Anterior cingulate cortex (tissue), 58 donors: ENCODE results near the gene MCF2.
A peak's percentile ranks its signal among the peaks of the same experiment; 100 is the strongest.
"Not testable (repeated sequence)": the region's sequence is repeated elsewhere in the genome, so short reads cannot be mapped to it uniquely, and the experiment has no call there.

Experiments used
- DNase-seq, 58 donors: peaks; one replicate each; lab custom pipeline; 2025; lab: John Stamatoyannopoulos, UW

Gene MCF2, protein sequence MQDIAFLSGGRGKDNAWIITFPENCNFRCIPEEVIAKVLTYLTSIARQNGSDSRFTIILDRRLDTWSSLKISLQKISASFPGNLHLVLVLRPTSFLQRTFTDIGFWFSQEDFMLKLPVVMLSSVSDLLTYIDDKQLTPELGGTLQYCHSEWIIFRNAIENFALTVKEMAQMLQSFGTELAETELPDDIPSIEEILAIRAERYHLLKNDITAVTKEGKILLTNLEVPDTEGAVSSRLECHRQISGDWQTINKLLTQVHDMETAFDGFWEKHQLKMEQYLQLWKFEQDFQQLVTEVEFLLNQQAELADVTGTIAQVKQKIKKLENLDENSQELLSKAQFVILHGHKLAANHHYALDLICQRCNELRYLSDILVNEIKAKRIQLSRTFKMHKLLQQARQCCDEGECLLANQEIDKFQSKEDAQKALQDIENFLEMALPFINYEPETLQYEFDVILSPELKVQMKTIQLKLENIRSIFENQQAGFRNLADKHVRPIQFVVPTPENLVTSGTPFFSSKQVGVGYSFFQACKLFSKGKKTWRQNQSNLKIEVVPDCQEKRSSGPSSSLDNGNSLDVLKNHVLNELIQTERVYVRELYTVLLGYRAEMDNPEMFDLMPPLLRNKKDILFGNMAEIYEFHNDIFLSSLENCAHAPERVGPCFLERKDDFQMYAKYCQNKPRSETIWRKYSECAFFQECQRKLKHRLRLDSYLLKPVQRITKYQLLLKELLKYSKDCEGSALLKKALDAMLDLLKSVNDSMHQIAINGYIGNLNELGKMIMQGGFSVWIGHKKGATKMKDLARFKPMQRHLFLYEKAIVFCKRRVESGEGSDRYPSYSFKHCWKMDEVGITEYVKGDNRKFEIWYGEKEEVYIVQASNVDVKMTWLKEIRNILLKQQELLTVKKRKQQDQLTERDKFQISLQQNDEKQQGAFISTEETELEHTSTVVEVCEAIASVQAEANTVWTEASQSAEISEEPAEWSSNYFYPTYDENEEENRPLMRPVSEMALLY

DNA sequence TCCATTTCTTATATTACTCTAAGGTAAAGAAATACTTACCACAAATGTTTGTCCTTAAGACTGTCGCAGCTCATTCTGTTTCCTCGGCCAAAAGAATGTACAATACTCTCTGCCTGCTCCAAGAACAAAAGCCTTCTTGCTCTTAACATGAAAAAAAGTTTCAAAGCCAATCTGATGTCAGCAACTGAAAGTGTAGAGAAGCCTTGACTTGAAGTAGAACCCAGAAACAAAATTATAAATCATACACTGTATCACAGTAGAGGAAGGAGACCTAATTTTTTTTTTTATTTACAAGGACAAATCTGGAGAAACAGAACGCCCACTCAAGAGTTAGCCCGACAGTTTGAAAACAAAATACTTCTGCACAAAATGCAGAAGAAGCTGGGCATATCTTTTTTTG, at the start of gene MCF2:
Gene MCF2 (minus strand): TSS at position 101 of the 400 bp plus-strand sequence. CDS start 56,423 bp downstream, outside the sequence.
- DNase-seq, result no peak

DNA sequence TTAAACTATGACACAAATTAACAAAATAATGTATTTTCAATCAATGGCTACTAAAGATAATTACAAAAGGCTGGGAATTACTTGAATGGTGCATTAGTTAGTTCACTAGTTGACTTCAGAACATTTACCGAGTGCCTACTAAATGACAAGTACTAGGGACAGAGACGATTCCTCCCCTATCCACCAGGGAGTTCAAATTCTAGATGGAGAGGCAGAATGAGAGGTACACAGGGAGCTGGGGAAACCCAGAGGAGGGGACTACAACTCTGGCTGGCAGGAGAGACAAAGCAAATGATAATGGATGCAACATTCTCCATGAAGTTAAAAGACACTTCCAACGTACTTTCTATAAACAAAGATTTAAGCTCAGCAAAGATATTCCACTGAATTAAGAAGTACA, 43.1 kb upstream of the MCF2 start:
- no peak for DNase-seq

DNA sequence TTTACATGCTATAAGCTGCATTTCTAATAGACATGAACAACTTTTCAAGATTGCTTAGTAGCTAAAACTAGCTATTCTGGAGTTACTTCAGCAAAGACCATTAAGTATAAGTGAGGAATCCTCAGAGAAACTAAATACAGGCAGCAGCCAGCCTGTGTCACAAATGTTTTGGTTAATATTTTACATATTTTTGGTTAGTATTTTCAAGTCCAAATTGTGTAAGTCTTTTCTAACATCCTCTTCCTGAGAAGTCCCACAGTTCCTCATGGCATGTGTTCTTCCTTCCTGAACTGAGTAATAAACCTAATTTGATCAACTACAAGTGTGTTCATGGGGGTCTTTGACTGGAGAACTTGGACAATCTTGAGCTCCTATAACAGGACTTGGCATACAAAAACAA, 42.4 kb upstream of the MCF2 start:
- DNase-seq, result no peak

DNA sequence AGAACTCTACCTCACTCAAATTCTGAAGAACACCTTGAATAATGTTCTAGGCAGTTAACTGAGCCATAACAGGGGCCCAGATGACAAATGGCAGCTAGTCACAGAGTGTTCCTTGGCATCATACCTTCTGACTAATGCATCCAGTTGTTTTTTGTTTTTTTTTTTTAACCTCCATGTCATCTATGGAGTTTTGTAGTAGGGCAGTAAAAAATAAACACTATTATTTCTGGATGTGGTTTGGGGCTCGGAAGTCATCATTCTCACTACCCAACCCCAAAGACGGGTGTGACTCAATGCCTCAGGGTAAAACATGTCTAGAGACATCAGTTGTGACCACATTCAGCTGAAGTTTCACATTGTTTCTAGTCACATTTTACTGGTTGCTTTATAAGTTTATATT, 31.2 kb upstream of the MCF2 start:
- no peak for DNase-seq

DNA sequence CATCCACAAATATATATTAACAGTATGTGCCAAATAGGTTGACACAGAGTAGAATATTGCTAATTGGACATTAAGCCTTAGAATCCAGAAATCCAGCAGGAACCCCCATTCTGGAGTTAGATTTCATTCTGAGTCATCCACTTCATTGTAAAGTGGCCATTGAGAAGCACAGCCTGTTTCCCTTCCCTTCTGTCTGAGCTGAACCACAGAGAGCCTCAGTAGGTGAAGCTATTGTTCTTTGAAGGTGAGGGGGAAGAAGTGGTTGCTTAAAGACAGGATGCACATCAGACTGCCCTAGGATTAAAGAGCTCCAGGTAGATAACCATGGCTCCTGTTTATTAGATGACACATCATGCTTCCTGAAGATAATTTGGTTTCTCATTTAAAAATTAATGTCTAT, 30.6 kb upstream of the MCF2 start:
- DNase-seq, result no peak

DNA sequence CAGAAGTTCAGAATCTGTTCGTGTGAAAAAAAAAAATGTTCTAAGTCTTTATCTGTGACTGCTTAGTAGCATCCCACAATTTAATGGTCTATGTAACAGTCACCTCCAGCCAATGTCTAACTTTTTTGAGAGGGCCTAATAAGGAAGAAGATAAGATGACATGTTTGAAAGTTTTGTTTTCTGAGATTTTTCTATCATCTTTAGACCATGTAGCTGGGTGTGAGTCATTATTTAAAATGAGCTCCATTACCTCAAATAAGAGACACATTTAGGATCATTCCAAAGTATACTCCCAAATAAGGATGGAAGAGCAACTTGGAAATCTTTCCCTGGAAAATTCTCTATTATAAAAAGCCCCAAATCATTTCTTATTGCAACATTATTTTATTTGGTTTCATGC, 28.2 kb upstream of the MCF2 start:
- DNase-seq, result no peak

DNA sequence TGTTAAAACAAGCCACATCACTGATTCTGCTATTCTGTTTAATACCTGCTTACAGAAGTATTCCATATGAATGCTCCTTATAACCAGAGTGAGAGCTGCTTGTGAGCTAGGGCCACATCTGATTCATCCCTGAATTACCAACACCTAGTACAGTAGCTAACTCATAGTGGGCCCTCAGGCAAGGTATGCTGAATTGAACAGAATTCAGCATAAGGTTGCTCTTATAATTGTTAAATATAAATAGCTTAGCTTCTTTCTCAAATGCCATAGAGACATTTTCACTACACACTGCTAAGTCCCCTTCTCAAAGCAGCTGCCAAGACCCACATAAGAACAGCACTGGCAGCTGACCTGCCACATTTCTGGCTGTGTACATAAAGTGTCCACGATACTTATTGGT, 27.0 kb upstream of the MCF2 start:
- DNase-seq, result no peak

DNA sequence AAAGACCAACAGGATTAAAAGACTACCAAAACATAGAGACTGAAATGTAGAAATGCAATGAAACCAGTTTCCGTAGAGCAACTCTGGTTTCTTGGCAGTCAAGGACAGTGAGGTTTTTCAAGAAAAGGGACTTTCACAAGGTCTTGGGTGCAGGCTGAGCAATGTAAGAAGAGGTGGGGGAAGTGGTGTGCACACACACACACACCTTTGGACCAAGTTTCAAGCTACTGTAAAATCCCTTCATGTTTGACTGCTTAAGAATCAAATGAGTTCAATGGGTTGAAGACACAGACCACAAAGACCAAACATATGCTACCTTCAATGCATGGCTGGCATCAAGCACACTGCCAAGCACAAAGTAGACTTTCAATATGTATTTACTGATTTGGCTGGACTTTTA, 17.8 kb upstream of the MCF2 start:
- no peak for DNase-seq

DNA sequence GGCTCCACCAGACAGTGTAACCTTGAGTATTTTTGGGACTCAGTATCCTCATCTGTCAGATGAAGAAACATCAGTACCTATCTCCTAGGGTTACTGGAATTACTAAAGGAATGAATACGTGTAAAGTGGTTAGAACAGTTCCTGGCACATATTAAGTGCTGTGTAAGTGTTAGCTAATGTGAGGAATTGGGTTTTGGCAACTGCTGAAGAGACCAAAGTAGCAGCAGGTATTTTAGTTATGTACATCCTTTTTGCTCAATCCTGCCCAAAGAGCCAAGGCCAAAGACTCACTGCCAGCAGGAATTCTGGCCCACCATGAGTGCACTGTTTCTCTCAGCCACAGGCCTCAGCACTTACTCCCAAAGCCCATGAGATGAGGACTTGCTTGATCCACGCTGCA, 16.7 kb upstream of the MCF2 start:
- DNase-seq, result no peak

DNA sequence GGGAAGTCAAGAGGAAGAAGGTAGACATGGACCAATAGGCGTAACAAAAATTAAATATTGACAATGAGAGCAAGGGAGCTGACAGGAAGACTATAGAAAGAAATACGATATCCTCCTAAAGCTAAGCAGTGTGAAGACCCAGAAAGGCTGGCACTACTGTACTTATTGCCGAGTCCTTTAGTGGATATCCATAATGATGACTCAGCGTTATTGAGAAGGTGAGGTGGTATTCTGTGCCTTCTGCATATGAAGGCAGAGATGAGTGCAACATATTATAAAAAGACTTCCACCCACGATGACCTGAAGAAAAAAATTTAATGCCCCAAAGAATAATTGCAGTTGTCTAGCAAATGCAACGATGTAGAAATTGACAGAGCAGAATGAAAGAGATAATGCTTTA, 13.0 kb upstream of the MCF2 start:
- DNase-seq, result no peak

DNA sequence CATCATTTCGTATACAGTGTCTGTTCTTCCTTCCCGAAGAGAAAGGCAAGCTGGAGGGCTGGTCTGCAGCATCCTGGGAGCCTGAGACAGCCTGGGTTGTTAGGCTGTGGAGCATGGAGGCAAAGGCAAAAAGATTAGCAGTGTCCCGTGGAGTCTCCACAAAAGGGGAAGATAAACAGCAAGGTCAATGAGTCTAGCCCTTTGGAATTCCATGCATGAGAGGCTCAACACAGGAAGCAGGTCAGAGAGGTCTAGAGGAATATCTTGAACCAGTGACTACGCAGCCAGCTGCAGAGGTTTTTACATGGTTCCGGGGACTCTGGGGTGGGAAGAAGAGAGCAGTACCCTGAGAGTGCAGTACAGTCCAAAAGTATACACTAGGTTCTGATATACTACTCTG, 12.2 kb upstream of the MCF2 start:
- DNase-seq, result no peak

DNA sequence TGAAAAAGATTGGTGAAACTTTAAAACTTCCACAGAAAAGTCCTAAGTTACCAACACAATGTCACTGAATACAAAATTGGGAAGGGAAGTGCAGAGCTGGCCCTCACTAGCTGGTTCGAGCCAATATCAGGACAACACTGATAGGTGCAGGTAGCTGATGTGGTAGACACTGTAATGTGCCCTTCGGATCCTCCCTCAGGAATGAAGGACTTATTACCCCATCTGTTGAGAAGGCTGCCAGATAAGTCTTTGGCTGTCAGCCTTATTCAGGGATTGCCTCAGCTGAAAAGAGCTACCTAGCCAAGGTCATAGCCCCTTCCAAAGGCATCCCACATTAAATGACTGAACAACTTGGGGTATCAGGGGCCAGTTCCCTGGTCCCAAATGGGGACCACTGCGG, 5.3 kb downstream of the MCF2 start:
- no peak for DNase-seq

DNA sequence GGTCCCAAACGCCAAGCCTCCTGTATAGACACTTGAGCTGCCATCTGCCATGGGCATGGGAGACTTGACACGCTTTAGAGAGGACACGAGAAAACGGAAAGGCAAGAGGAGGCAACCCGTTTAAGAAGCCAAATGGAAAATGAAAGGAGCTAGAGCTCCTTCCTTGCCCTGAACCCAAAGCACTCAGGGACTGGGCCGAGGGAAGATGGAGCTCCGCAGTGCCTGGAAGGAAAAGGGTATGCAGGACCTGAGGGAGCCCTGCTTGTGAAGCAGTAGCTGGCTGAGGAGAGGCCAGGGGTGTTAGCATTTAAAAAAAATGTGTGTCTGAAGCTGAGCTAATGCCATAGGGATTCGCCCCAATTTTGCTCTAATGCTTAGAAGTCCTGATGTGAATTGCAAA, 15.1 kb downstream of the MCF2 start:
- no peak for DNase-seq

DNA sequence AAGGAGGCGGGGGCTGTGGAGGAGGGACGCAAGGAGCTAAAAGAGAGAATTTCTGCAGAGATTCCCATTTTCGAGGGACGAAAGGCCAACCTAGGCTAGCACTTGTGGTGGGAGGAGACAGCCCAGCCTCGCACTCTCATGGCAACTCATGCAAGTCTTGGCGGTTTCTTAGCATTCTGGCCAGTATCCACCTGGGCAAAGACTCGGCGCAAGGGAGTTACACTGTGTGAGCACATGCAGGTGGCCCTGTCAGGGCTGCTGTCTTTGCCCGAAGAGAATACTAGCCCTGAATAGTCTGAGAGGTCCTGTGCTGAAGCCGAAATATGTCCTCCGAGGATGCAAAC, 15.5 kb downstream of the MCF2 start:
- DNase-seq, result no peak

DNA sequence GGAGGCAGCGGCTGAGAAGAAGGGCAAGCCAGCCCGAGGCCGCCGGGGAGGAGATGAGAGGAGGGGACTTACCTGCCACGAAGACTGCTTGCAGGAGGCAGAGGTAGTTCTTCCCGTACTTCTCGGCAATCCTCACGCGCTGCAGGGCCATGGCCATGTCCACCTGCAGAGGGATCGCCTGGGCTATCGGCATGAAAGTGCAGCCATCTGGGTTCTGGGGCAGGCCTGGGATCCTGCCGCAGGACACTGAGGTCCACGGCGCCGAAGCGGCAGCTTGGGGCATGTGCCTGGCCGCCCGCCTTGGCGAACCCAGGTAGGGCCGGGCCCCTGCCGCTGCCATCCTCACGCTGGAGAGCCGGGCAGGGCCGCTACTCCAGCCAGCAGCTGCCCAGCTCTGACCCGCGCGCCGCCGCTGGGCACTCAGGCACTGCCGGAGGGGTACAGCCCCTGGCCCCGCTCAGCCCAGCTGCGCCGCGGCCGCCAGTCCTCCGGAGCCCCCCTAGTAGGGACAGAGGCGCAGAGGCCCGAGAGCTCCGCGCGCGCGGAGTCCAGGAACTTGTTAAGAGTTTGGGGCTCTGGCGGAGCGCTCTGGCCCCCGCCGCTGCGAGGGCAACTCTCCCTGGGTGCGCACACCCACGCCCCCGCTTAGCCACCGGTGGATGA, 16.0 kb downstream of the MCF2 start:
- DNase-seq, result peak in 1 of 58 donors; percentile 0

DNA sequence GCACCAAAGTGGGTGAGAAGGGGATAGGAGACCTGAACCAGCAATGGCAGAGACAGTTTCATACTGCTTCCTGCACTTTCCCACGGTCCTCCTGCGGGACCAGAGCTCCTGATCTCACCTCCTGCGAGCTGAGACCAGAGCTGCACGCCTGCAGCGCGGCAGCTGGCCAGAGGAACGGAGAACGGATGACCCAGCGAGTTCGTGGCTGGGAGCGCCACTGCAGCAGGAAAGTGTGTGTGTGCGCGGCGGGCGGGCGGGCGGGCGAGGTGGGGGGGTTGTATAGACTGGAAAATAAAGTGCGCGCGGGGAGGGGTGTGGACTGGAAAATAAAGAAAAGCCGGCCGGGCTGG, 16.5 kb downstream of the MCF2 start:
- no peak for DNase-seq

DNA sequence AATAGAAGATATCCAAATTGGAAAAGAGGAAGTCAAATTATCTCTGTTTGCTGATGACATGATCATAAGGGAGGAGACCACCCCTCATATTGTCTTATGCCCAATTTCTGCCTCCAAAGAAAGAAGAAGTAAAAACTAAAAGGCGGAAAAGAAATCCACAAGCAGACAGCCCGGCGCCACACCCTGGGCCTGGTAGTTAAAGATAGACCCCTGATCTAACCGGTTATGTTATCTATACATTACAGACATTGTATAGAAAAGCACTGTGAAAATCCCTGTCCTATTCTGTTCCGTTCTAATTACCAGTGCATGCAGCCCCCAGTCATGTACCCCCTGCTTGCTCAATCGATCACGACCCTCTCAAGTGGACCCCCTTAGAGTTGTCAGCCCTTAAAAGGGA, 22.8 kb downstream of the MCF2 start:
- not testable (repeated sequence) for DNase-seq

DNA sequence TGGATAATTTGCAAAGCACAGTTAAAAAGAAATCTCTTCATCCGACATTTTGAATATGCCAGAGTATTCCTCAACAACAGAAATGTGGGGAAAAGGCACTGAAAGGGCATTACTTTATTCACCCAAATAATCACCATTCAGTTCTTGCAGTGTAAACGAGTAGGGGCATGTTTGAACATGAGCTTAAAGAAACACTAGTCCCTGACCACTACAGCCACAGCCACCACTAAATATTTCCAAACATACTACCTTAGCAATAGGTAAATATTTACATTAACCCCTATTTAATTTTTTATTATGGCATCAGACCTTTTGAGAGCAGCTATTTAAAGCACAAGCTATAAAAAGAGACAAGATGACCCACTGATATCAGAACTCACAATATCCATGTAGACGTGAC, 27.6 kb downstream of the MCF2 start:
- no peak for DNase-seq

DNA sequence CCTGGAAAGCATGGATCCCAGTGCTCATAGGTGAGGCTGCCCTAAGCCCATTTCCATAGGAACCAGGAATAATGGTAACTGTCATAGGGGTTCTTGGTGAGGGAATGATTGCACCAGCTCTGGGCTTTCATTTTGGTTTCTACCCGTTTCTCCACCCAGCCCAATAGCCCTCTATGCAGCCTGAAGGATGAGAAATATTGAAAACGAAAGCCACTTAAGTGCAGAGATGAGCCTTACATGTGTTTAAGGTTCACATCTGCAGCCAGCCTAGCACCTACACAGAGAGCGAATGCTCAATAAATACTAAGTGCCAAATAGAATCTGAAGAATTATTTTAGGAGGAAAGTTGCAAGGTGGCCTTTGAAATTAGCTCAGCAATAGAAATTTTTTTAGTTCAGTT, 60.4 kb downstream of the MCF2 start:
- no peak for DNase-seq

DNA sequence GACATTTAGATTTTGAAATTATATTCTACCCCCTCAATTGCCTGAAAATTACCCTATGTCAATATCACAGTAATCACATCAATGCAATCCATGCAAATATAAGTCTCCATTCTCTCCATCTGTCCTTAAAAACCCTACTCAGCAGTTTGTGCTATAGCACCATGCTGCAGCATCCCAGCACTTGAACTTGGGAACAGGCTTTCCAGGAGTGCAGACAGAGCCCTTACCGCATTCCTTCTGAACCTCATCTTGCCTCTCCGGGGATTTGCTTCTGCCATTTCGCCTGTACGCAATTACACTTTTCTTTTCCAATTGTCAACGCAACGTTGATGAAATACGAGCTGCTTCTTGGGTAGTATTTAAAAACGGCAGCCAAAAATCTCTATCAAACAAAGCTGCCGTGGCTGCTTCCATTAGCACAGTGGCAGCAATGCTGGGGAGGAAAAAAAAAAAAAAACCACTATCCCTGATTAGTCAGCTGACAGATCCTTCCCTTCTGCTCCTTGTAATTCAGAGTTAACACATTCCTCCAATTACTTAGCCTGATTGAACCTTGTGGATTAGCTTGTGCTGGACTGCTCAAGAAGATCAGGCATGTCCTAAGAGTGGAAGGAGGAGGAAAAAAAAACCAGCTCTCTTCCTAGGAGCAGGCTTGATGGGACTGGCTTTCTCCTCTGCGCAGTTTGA, 65.6 kb downstream of the MCF2 start:
- peak in 13 of 58 donors; percentile 0 to 6 (median 0) for DNase-seq

DNA sequence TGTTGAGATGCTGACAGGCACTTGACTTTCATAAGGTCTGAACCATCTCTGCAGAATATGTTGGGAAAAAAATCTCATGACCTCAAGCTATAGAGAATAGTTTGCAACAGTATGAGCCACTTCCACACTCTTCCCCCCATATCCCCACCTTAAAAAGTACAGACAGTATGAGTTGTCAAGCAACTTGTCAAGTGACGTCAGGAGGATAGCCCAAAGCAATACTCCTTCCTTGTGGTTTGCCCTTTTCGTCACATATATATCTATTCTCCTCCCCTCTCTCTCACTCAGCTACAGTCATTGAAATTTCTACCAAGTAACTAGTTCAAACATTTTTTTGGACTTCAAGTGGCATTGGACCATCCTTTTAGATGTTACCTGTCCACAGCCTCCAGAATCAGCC, 67.7 kb downstream of the MCF2 start:
- DNase-seq, result no peak
